GM21528 (cell line): ENCODE measurements around the gene CDK17.

Source experiments
- ATAC-seq: cut with Tn5 transposase; IDR thresholded peaks from one replicate; pipeline ENCODE4 v1.9.1; 2021; ENCODE audit warnings: mild to moderate bottlenecking, moderate library complexity; ENCODE audit not compliant: unreplicated experiment, low FRiP score

Gene CDK17

GRCh38 chr12:96246926-96247505, 153.2 kb downstream of the CDK17 start:
- ATAC-seq = no peak

DNA sequence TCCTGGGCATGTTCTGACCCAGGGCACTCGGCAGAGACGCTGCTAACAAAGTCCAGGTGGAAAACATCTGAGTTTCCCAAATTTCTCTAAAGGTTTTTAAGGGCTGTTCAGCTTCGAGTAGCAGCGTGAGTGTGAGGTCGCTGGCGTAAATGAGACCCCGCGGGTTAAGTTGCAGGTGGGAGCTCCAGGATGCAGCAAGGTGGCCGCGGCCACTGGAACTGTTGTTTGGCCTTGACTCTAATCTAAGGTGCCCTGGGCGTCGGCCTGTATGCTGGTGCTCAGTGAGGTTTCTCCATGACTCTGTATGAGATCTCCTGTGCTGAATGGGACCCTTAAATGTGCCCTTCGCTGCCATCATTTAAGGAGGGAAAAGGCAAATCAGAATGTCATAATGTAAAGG, 155.4 kb downstream of the CDK17 start:
- ATAC-seq = no peak

- no peak for ATAC-seq
These were observed 157.6 kb downstream of the CDK17 start for GRCh38 chr12:96242597-96242996.

DNA sequence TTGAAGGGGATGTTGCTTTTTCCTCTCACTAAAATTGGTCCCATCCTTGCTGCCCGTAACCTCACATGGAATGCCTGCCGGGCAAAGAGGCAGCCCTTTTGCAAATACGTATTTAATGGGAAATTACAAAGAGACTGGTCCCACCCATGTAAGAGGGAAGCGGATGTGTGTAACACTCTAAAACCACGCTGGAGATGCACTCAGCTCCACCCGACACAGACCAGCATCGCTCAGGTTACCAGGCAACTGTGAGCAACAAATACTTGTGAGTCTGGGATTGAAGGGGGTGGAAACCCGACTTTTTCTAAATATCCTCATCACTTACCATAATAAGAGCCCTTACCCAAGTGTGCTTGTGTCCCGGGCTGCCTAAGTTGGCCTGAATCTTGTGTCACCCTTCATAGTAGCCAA, 158.4 kb downstream of the CDK17 start:
- no peak for ATAC-seq

GRCh38 chr12:96241431-96241830, 158.8 kb downstream of the CDK17 start:
- no peak for ATAC-seq

- ATAC-seq = no peak
These were observed 159.6 kb downstream of the CDK17 start for GRCh38 chr12:96240656-96241055.

DNA sequence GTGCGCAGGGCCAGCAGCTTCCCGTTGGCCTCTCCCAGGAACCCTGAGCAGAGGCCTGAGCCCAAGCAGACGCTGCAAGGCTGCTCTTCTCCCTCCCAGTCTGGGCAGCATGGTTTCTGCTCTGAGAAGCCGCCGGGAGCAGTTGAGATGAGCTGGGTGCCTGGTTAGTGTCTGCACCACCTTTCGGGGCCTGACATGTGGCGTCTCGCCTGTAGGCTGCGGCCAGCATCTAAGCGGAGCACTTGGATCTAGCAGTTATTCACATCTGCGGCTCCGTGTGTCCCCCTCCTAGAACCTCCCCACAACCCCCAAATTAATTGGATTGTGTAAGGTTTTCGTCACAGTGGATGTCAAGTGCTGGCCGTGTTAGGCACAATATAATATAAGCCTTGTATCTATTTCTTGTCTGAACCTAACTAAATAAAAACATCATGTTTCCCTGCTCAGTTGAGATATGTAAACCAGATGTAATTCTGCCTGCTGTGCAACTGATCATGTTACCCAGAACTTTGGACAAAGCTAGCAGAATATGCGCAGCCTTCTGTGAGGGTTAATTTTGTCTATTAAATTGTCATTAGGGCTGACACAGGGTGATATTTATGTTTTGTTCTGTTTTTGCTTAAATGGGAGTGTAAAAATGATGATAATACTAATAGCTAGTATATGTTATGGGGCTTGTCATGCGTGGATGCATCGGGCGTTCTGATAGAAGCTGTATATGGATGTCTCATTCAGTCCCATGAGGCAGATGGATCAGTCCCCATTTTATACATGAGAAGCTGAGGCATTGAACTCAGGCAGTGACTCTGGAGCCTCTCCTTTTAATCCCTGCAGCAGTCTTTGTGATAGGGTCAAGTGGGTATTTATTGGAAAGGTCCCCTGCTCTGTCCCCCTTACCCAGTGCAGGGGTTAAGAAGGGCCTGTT, 160.3 kb downstream of the CDK17 start:
- no peak for ATAC-seq

GRCh38 chr12:96238336-96239047, 161.7 kb downstream of the CDK17 start:
- no peak for ATAC-seq

- no peak for ATAC-seq
These were observed 162.7 kb downstream of the CDK17 start for GRCh38 chr12:96237465-96238077.

DNA sequence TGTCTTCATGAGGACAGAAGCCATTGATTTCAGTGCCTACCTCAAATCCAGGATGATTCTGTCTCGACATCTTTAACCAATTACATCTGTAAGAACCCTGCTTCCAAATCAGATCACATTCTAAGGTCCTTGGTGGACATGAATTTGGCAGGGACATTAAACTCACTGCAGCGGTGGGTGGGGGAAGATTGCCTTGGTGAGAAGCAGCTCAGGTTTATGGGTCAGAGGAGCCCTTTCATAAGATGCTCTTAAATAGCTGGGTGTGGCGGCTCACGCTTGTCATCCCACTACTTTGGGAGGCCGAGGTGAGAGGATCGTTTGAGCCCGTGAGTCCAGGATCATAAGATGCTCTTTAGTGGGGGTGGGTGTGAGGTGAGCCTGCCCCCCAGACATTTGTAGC, 163.2 kb downstream of the CDK17 start:
- ATAC-seq = no peak

- no peak for ATAC-seq
These were observed 163.9 kb downstream of the CDK17 start for GRCh38 chr12:96236221-96236822.

DNA sequence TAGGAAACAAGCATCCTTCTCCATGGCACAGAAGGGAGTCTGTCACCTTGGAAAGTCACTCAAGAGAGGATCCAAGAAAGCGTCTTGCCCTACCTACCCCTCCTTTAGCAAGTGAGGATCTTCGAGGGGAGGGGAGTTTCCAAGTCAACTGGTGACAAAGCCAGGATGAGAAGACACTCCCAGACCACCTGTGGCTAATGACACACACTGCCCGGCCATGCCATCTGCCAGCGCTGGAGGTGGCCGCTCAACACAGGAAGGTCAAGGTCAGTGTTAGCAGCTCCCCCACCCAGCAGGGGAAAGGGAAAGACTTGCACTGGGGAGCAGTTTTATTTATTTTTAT, 164.8 kb downstream of the CDK17 start:
- ATAC-seq = no peak

- no peak for ATAC-seq
These were observed 165.4 kb downstream of the CDK17 start for GRCh38 chr12:96234591-96235483.

- no peak for ATAC-seq
These were observed 166.2 kb downstream of the CDK17 start for GRCh38 chr12:96233939-96234461.

DNA sequence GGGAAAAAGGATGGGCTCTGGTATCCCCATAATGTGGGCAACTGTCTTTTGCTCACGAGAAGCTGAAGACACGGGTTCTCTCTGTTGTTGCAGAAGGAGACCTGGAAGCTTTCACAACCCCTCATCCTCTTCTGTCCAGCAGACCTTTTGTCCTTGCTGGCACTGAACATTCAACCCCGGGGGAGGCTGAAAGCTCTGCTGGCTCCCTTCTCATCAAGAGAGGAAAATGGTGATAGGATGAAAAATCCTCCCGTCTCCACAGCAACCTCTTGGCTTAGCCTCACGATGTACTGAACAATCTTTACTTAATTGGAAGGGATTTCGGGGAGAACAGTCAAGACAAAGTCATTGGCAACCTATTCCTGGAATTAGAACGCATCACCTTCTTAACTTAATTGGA, 167.1 kb downstream of the CDK17 start:
- ATAC-seq = no peak

- no peak for ATAC-seq
These were observed 169.6 kb downstream of the CDK17 start for GRCh38 chr12:96230646-96231045.

GRCh38 chr12:96228566-96229248, 171.5 kb downstream of the CDK17 start:
- ATAC-seq = no peak
